ENCODE measurements around the gene PAM16.

Gene PAM16

GRCh38 chr16:4301968-4302367, 49.2 kb downstream of the PAM16 start:
- H3K36me3 ChIP-seq (ENCODE audit: control insufficient read depth, insufficient read depth, low read length) = no peaks in the 10 kb centered on the region
- H3K4me2 ChIP-seq (ENCODE audit: low read length) = no peak overlapping the region
- H3K9ac ChIP-seq = no peak overlapping the region
- no peak overlapping the region for H3K4me3 ChIP-seq (ENCODE audit: low read depth, low read length)
- H3K9me3 ChIP-seq (ENCODE audit: control insufficient read depth, low read length) = no peaks in the 10 kb centered on the region
- no peaks in the 10 kb centered on the region for H3K27me3 ChIP-seq (ENCODE audit: control insufficient read depth, insufficient read depth, low read length)
- no peak overlapping the region for H2AFZ ChIP-seq
- H3K4me1 ChIP-seq = peaks cover 12% of the 10 kb centered on the region
- no peaks in the 10 kb centered on the region for H3K79me2 ChIP-seq
- no peak overlapping the region for H3K27ac ChIP-seq
- TF ChIP-seq CTCF (IDR thresholded peaks at IDR 0.05) = no peak

GRCh38 chr16:4301177-4301576, 49.9 kb downstream of the PAM16 start:
- Histone ChIP-seq H3K27me3 (ENCODE audit: control insufficient read depth, insufficient read depth, low read length) (no peaks in the 10 kb centered on the region), H2AFZ (no peak overlapping the region), H3K4me1 (peaks cover 6% of the 10 kb centered on the region), H3K27ac (no peak overlapping the region), H3K9me3 (ENCODE audit: control insufficient read depth, low read length) (no peaks in the 10 kb centered on the region), H3K36me3 (ENCODE audit: control insufficient read depth, insufficient read depth, low read length) (no peaks in the 10 kb centered on the region), H3K79me2 (no peaks in the 10 kb centered on the region), H3K9ac (no peak overlapping the region), H3K4me2 (ENCODE audit: low read length) (no peak overlapping the region), H3K4me3 (ENCODE audit: low read depth, low read length) (no peak overlapping the region)
- no peak for TF ChIP-seq CTCF (IDR thresholded peaks at IDR 0.05)

- Histone ChIP-seq H3K9me3 (ENCODE audit: control insufficient read depth, low read length) (no peaks in the 10 kb centered on the region), H3K4me1 (peaks cover 11% of the 10 kb centered on the region), H3K4me3 (ENCODE audit: low read depth, low read length) (no peak overlapping the region), H3K27me3 (ENCODE audit: control insufficient read depth, insufficient read depth, low read length) (no peaks in the 10 kb centered on the region), H3K36me3 (ENCODE audit: control insufficient read depth, insufficient read depth, low read length) (no peaks in the 10 kb centered on the region), H3K79me2 (no peaks in the 10 kb centered on the region), H2AFZ (peak overlapping the region; percentile 29), H3K4me2 (ENCODE audit: low read length) (no peak overlapping the region), H3K27ac (no peak overlapping the region), H3K9ac (no peak overlapping the region)
- no peak for TF ChIP-seq CTCF (IDR thresholded peaks at IDR 0.05)
Measured at GRCh38 chr16:4298761-4299522, 52.2 kb downstream of the PAM16 start.

DNA sequence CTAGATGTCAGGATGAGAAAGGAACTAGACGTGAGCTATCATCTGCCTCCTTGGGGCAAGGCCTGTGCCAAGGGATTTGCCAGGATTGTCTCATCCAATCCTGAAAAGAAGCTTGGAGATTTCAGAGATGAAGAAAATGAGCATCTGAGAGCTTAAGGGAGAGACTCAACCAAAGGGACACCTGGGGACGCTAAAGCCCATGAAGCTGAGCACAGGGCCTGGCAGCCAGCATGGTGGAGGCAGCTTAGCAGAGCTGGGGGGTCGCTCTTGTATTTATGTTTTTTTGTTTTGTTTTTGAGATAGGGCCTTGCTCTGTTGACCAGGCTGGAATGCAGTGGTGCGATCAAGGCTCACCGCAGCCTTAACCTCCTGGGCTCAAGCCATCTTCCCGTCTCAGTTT, 53.6 kb downstream of the PAM16 start:
- H3K27ac ChIP-seq = no peak overlapping the region
- no peak overlapping the region for H3K4me2 ChIP-seq (ENCODE audit: low read length)
- H3K9me3 ChIP-seq (ENCODE audit: control insufficient read depth, low read length) = no peaks in the 10 kb centered on the region
- H3K36me3 ChIP-seq (ENCODE audit: control insufficient read depth, insufficient read depth, low read length) = no peaks in the 10 kb centered on the region
- no peak overlapping the region for H2AFZ ChIP-seq
- H3K4me3 ChIP-seq (ENCODE audit: low read depth, low read length) = no peak overlapping the region
- no peak for TF ChIP-seq CTCF (IDR thresholded peaks at IDR 0.05)
- H3K4me1 ChIP-seq = peaks cover 20% of the 10 kb centered on the region
- H3K79me2 ChIP-seq = no peaks in the 10 kb centered on the region
- no peaks in the 10 kb centered on the region for H3K27me3 ChIP-seq (ENCODE audit: control insufficient read depth, insufficient read depth, low read length)
- no peak overlapping the region for H3K9ac ChIP-seq

DNA sequence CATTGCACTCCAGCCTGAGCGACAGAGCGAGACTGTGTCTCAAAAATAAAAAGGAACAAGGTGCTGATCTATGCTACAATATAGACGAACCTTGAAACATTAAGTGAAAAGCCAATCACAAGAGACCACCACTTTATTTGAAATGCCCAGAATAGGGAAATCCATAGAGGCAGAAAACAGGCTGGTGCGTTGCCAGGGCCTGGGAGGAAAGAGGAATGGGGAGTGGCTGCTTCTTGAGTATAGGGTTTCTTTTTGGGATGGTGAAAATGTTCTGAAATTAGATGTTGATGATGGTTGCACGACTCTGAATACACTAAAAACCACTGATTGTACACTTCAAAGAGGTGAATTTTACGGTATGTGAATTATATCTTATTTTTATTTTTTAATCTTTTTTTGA, 55.5 kb downstream of the PAM16 start:
- H3K4me2 ChIP-seq (ENCODE audit: low read length) = no peak overlapping the region
- no peak overlapping the region for H2AFZ ChIP-seq
- H3K4me1 ChIP-seq = peaks cover 20% of the 10 kb centered on the region
- H3K36me3 ChIP-seq (ENCODE audit: control insufficient read depth, insufficient read depth, low read length) = no peaks in the 10 kb centered on the region
- H3K9ac ChIP-seq = no peak overlapping the region
- TF ChIP-seq CTCF (IDR thresholded peaks at IDR 0.05) = no peak
- no peaks in the 10 kb centered on the region for H3K27me3 ChIP-seq (ENCODE audit: control insufficient read depth, insufficient read depth, low read length)
- H3K79me2 ChIP-seq = no peaks in the 10 kb centered on the region
- H3K9me3 ChIP-seq (ENCODE audit: control insufficient read depth, low read length) = no peaks in the 10 kb centered on the region
- no peak overlapping the region for H3K4me3 ChIP-seq (ENCODE audit: low read depth, low read length)
- no peak overlapping the region for H3K27ac ChIP-seq
